HG03520 (cell line): ENCODE results near the gene TMEM132A.

Experiments used
- ATAC-seq: cut with Tn5 transposase; IDR thresholded peaks from one replicate; pipeline ENCODE4 v1.9.1; 2021; ENCODE audit warnings: mild to moderate bottlenecking, moderate library complexity; ENCODE audit not compliant: unreplicated experiment

The TMEM132A gene

GRCh38 chr11:60984636-60985035 is 60.4 kb downstream of the TMEM132A start:
- no peak for ATAC-seq

GRCh38 chr11:60985501-60985900 is 61.2 kb downstream of the TMEM132A start:
- no peak for ATAC-seq

GRCh38 chr11:60985991-60986915 is 62.0 kb downstream of the TMEM132A start:
- ATAC-seq = no peak
